GM15510 (cell line): ENCODE measurements around the gene SOAT2.

Experiments
- POLR2A ChIP-seq: IDR thresholded peaks from 3 replicates; pipeline ENCODE4 v1.6.1; 2011; ENCODE audit warnings: borderline replicate concordance; ENCODE audit not compliant: insufficient read length; ENCODE audit errors: extremely low read depth

The SOAT2 gene

DNA sequence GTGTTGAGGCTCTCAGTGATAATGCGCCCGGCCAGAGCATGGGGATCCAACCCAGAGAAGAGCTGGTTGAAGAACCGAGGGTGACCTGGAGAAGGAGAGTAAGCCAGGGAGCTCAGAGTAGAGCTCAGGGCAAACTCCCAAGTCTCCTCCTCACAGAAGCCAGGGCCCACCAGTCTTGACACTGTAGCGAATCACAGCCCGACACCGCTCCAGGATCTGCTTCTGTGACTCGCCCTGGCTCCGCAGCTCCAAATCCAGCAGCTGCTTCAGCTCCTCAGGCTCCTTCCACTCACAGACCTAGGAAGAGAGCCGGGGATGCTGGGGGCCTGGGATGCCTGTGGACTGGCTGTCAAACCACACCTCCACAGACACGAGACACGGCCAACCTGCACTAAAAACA lies 69.1 kb downstream of the SOAT2 start:
- TF ChIP-seq POLR2A: no peak

DNA sequence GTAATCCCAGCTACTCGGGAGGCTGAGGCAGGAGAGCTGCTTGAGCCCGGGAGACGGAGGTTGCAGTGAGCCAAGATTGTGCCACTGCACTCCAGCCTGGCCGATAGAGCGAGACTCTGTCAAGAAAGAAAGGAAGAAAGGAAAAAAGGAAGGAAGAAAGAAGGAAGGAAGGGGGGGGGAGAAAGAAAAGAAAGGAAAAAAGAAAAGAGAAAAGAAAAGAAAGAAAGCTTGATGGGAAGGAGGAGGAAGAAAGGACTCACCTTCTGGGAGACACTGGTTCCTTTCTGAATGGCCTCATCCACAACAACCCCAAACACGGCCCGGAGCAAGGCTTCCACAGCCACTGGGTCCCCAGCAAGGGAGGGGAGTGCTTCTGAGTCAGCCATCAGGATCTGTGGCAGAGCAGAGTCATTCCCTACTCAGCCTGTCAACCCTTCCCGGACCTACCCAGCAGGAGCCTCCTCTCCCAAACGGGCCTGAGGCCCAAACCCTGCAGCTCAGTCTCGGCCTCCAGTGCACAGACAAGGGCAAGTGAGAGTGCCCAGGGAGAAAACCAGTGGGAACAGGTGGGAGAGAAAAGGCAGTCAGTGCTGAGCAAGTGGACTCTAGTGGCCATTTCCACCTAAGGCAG lies 69.9 kb downstream of the SOAT2 start:
- TF ChIP-seq POLR2A: no peak
